Activated B cell treated with CpG ODN at 0.5 μM for 24 hours (primary cell): Measurements from ENCODE around the gene SAMD13. TPM values are rescaled to one million over a fixed set of nuclear protein-coding genes. Genes with fewer than 3 reads are reported as not detected.

Experiments
- ATAC-seq: fragments of 200-7000 bp; cut with Tn5 transposase; one replicate; pipeline ENCODE4 v1.10.0; 2021; ENCODE audit warnings: low read depth, mild to moderate bottlenecking, moderate library complexity
- CTCF ChIA-PET: fragments of 350-600 bp; sonication (Branson Sonifier 250); formaldehyde crosslinking; loops from one replicate; lab custom pipeline; 2021; ENCODE audit warnings: antibody characterized with exemption; lab: Charles Lee
- POLR2A ChIA-PET: fragments of 350-600 bp; sonication (Branson Sonifier 250); formaldehyde crosslinking; loops from one replicate; lab custom pipeline; 2021; ENCODE audit warnings: antibody characterized with exemption; lab: Charles Lee
- DNase-seq: peaks from one replicate; pipeline ENCODE4 v3.0.0; 2022
- H3K27ac Mint-ChIP-seq: one replicate; pipeline ENCODE4 v1.8.0; 2020; ENCODE audit warnings: mixed read lengths
- H3K27me3 Mint-ChIP-seq: one replicate; pipeline ENCODE4 v1.8.0; 2021; ENCODE audit warnings: mixed read lengths
- H3K36me3 Mint-ChIP-seq: one replicate; pipeline ENCODE4 v1.8.0; 2021; ENCODE audit warnings: low read depth, mixed read lengths
- H3K4me1 Mint-ChIP-seq: one replicate; pipeline ENCODE4 v1.8.0; 2021; ENCODE audit warnings: mixed read lengths
- H3K4me3 Mint-ChIP-seq: one replicate; pipeline ENCODE4 v1.8.0; 2020; ENCODE audit warnings: mild to moderate bottlenecking, mixed read lengths
- H3K9me3 Mint-ChIP-seq: one replicate; pipeline ENCODE4 v1.8.0; 2020; ENCODE audit warnings: mixed read lengths
- intact Hi-C: fragments of 100-400 bp; cut with micrococcal nuclease; formaldehyde crosslinking; loops from one replicate; pipeline ENCODE4 v1.15.1; 2024
- total RNA-seq: library from RNA; stranded (reverse); gene quantifications from 2 replicates; pipeline ENCODE4 v1.2.3, GENCODE V29; 2022
- TF ChIP-seq, protein P1 (sequence below): fragments of 200-600 bp; IDR thresholded peaks from one replicate; pipeline ENCODE4 v1.8.0; 2022; ENCODE audit warnings: antibody characterized with exemption, mild to moderate bottlenecking

The SAMD13 gene
- total RNA-seq, 1 donor from 2014 or later, result 0.18 TPM

DNA sequence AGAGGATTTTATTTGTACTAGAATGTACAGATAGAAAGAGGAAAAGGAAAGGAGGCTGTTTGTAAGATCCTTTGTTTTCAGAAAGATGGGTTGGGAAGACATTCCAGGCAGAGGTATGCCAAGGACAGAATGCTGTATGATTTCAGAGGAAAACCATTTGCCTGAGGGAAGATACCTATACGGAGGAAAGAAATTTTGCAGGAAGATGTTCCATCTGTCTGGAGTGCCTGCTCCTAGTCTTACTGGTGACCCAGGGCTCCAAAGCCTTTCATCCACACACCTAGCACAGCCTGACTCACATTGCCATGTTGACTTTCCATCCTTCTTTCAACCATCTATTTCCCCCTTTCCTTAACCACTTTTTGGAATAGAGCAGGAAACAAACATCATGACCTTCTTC lies 18.2 kb downstream of the SAMD13 start:
- no peak for ATAC-seq
- TF ChIP-seq, protein P1, sequence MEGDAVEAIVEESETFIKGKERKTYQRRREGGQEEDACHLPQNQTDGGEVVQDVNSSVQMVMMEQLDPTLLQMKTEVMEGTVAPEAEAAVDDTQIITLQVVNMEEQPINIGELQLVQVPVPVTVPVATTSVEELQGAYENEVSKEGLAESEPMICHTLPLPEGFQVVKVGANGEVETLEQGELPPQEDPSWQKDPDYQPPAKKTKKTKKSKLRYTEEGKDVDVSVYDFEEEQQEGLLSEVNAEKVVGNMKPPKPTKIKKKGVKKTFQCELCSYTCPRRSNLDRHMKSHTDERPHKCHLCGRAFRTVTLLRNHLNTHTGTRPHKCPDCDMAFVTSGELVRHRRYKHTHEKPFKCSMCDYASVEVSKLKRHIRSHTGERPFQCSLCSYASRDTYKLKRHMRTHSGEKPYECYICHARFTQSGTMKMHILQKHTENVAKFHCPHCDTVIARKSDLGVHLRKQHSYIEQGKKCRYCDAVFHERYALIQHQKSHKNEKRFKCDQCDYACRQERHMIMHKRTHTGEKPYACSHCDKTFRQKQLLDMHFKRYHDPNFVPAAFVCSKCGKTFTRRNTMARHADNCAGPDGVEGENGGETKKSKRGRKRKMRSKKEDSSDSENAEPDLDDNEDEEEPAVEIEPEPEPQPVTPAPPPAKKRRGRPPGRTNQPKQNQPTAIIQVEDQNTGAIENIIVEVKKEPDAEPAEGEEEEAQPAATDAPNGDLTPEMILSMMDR, result no peak
- Mint-ChIP-seq H3K27me3 (peaks cover 1% of the 10 kb centered on the region), H3K4me1 (peaks cover 2% of the 10 kb centered on the region), H3K36me3 (no peaks in the 10 kb centered on the region), H3K27ac (no peak overlapping the region), H3K4me3 (no peak overlapping the region), H3K9me3 (peaks cover 5% of the 10 kb centered on the region)
- ChIA-PET CTCF (no interaction called here), POLR2A (no interaction called here)
- intact Hi-C loops, result no loop called here
- DNase-seq, result no peak

DNA sequence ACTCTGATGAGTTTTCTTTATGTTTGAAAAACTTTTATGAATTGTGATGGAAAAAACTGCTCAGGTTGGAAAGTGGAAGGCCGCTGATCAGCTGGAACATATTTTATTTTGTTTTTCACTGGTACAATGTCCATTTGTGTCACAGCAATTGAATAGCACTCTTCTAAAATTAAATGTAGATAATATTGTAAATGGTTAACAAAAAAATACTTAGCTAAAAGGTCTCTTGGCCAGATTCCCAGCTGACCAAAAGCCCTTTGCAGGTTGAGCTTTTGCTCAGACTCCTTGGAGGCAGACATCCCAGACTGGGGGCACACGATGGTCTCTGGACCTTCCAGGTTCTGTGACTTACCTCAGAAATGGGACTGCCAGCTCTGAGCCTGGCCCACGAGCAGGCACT lies 26.3 kb downstream of the SAMD13 start:
- ChIA-PET CTCF (no interaction called here), POLR2A (no interaction called here)
- ATAC-seq (no peak), DNase-seq (no peak)
- intact Hi-C loops, result no loop called here
- Mint-ChIP-seq H3K4me3 (no peak overlapping the region), H3K36me3 (no peaks in the 10 kb centered on the region), H3K4me1 (no peaks in the 10 kb centered on the region), H3K27me3 (peaks cover 1% of the 10 kb centered on the region), H3K9me3 (peaks cover 3% of the 10 kb centered on the region), H3K27ac (no peak overlapping the region)
- TF ChIP-seq, protein P1, result no peak

DNA sequence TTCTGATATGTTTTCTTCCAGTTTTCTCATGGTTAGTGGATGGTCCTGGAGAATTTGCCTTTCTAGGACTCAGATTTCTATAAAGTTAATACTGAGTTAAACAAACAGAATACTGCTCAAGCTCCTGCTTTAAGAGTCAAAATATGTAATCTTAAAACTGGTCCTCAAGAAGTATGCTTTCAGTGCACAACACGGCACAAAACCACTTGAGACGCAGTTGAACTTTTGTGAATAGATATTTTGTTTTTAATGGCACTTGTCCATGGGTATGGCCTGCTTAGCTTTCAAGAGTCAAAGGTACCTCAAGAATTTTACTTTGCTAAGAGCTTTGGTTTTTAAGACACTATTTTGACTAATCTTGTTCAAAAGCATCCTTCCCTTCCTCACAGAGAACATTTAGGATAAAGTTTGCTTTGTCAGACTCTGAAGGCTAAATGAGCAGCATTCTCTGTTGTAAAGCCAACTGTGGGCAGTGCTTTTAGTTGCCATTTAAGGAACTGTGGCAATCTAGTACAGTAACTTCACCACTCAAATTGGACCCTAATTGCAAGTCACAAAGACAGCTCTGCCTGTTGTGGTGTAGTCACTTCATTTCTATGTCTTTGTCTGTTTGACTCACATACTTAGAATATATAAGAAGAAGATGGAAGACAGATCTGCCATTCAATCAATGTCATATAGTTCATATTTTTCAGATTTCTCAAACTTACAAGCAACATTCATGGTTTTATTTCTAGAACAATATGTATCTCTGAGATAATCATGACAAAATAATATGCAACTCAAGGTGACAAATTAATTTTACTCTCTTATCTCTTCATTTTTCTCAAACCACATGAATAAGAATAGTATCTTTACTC lies 28.8 kb downstream of the SAMD13 start:
- Mint-ChIP-seq H3K9me3 (peaks cover 7% of the 10 kb centered on the region), H3K4me1 (no peaks in the 10 kb centered on the region), H3K27ac (no peak overlapping the region), H3K4me3 (no peak overlapping the region), H3K27me3 (no peaks in the 10 kb centered on the region), H3K36me3 (no peaks in the 10 kb centered on the region)
- no peak for ATAC-seq
- no peak for DNase-seq
- TF ChIP-seq, protein P1, result no peak
- ChIA-PET POLR2A (no interaction called here), CTCF (no interaction called here)
- intact Hi-C loops, result no loop called here

DNA sequence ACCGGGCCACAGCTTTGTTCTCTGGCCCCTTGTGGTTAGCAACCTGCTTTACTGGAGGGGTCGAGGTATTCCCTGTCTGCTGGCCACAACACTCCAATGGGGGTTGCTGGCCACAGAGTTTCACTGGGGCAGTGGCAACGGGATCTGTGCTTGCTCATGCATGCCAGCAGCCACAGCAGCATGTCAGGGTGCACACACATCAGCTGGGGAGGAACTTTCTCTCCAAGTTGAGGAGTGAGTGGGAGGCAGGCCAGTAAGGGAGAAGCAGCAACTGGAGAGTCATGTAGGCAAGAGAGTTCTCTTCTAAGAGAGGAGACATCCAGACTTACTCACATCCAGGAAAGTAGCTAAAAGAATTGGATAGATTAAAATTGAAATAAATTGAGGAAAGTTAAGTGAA lies 38.0 kb downstream of the SAMD13 start:
- ATAC-seq (no peak), DNase-seq (no peak)
- H3K4me3 Mint-ChIP-seq, result no peak overlapping the region
- H3K9me3 Mint-ChIP-seq, result peaks cover 21% of the 10 kb centered on the region
- H3K4me1 Mint-ChIP-seq, result no peaks in the 10 kb centered on the region
- H3K27ac Mint-ChIP-seq, result no peak overlapping the region
- ChIA-PET CTCF (no interaction called here), POLR2A (no interaction called here)
- no peaks in the 10 kb centered on the region for H3K27me3 Mint-ChIP-seq
- peaks cover 2% of the 10 kb centered on the region for H3K36me3 Mint-ChIP-seq
- TF ChIP-seq, protein P1, result no peak
- intact Hi-C loops, result no loop called here

DNA sequence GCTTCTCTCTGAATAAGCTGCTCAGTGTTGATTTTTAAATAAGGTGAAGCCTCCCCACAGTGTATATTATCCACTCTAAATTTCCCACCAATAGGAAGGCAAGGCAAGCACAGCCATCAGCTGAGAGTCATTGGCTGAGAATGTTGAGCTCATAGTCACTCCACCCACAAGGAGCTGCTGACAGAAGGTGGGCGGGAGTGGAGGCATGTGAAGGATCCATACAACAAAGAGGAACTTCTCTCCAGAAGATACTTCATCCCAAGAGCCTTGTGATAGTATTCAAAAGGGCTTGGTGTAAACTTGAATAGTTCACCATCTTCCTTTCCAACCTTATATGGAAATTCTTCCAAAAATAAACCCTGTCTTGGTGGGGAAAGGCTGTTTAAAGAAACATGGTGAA lies 42.8 kb downstream of the SAMD13 start:
- POLR2A ChIA-PET, result no interaction called here
- DNase-seq (no peak), ATAC-seq (no peak)
- Mint-ChIP-seq H3K27me3 (no peaks in the 10 kb centered on the region), H3K36me3 (no peaks in the 10 kb centered on the region), H3K4me1 (no peaks in the 10 kb centered on the region), H3K9me3 (peaks cover 3% of the 10 kb centered on the region), H3K4me3 (no peak overlapping the region), H3K27ac (no peak overlapping the region)
- intact Hi-C loops, result no loop called here
- TF ChIP-seq, protein P1, result no peak
- CTCF ChIA-PET, result no interaction called here
